ENCODE measurements around the gene PPFIBP2. TPM values are rescaled to one million over a fixed set of nuclear protein-coding genes. Genes with fewer than 3 reads are reported as not detected.

The PPFIBP2 gene
- total RNA-seq, 1 experiment from 2014 or later, result 21.5 TPM

GRCh38 chr11:7590529-7590928, 76.7 kb downstream of the PPFIBP2 start:
- no peaks in the 10 kb centered on the region for H3K9me3 ChIP-seq (ENCODE audit: control insufficient read depth, insufficient read depth, low read depth, low read length)
- in situ Hi-C loops (cut with HindIII; ENCODE audit: low pct_unique_long_range_greater_than_20kb, low sequenced_read_pairs) (no loop called here), intact Hi-C loops (cut with micrococcal nuclease; ENCODE audit: unreplicated experiment) (no loop called here)
- H3K36me3 ChIP-seq (ENCODE audit: control insufficient read depth, insufficient read depth, low read length), result no peaks in the 10 kb centered on the region
- ChIA-PET CTCF (no interaction called here), POLR2A (no interaction called here)
- BruUV-seq (replicated peaks), result no TSS peak
- DNase-seq (ENCODE audit: low read depth, low spot score) (no peak), ATAC-seq (no peak)
- H3K4me1 ChIP-seq (ENCODE audit: control insufficient read depth, insufficient read depth, low read length), result no peaks in the 10 kb centered on the region
- H3K4me3 ChIP-seq (ENCODE audit: low read depth in 2 of 2, low read length in 2 of 2), result no peak overlapping the region
- no peak overlapping the region for H3K27ac ChIP-seq (ENCODE audit: low read length)
- no peaks in the 10 kb centered on the region for H3K27me3 ChIP-seq (ENCODE audit: control insufficient read depth, insufficient read depth, low read length)
- TF ChIP-seq POLR2AphosphoS5 (IDR thresholded peaks at IDR 0.05; ENCODE audit: low read depth, low read length) (no peak), SIN3A (IDR thresholded peaks at IDR 0.05; ENCODE audit: borderline replicate concordance, insufficient read depth, low read depth, low read length) (no peak), REST (IDR thresholded peaks at IDR 0.05; ENCODE audit: insufficient read depth in 1 of 2, low read depth in 2 of 2, low read length in 1 of 2) (no peak), CTCF (IDR thresholded peaks at IDR 0.05) (no peak), TCF7L2 (IDR thresholded peaks at IDR 0.05; ENCODE audit: low read depth, low read length) (no peak)

GRCh38 chr11:7591107-7591894, 77.5 kb downstream of the PPFIBP2 start:
- TF ChIP-seq TCF7L2 (IDR thresholded peaks at IDR 0.05; ENCODE audit: low read depth, low read length), result no peak
- no peak for TF ChIP-seq POLR2AphosphoS5 (IDR thresholded peaks at IDR 0.05; ENCODE audit: low read depth, low read length)
- no peak for TF ChIP-seq REST (IDR thresholded peaks at IDR 0.05; ENCODE audit: insufficient read depth in 1 of 2, low read depth in 2 of 2, low read length in 1 of 2)
- TF ChIP-seq SIN3A (IDR thresholded peaks at IDR 0.05; ENCODE audit: borderline replicate concordance, insufficient read depth, low read depth, low read length), result no peak
- no peak for TF ChIP-seq CTCF (IDR thresholded peaks at IDR 0.05)
- BruUV-seq (replicated peaks), result no TSS peak
- ATAC-seq, result no peak
- H3K27ac ChIP-seq (ENCODE audit: low read length), result no peak overlapping the region
- ChIA-PET POLR2A (no interaction called here), CTCF (no interaction called here)
- no peaks in the 10 kb centered on the region for H3K9me3 ChIP-seq (ENCODE audit: control insufficient read depth, insufficient read depth, low read depth, low read length)
- H3K27me3 ChIP-seq (ENCODE audit: control insufficient read depth, insufficient read depth, low read length), result no peaks in the 10 kb centered on the region
- no peaks in the 10 kb centered on the region for H3K36me3 ChIP-seq (ENCODE audit: control insufficient read depth, insufficient read depth, low read length)
- in situ Hi-C loops (cut with HindIII; ENCODE audit: low pct_unique_long_range_greater_than_20kb, low sequenced_read_pairs), result no loop called here
- DNase-seq (ENCODE audit: low read depth, low spot score), result no peak
- H3K4me1 ChIP-seq (ENCODE audit: control insufficient read depth, insufficient read depth, low read length), result no peaks in the 10 kb centered on the region
- intact Hi-C loops (cut with micrococcal nuclease; ENCODE audit: unreplicated experiment), result no loop called here
- H3K4me3 ChIP-seq (ENCODE audit: low read depth in 2 of 2, low read length in 2 of 2), result no peak overlapping the region
